Thoracic aorta (tissue), 2 donors: ENCODE data around the gene TSHZ2. TPM values are rescaled to one million over a fixed set of nuclear protein-coding genes. Genes with fewer than 3 reads are reported as not detected.

Experiments used
- ATAC-seq: fragments of 150-250 bp; one replicate; pipeline ENCODE4 v1.8.0; 2017; ENCODE audit warnings: low read depth; ENCODE audit not compliant: insufficient number of reproducible peaks, low FRiP score
- DNase-seq: peaks from one replicate; pipeline ENCODE4 v3.0.0-alpha.2; 2020; ENCODE audit warnings: low spot score
- H3K27ac ChIP-seq, 2 donors: fragments of 200-600 bp; sonication (generic); 1 replicate in 1 of 2; 2 replicates in 1 of 2; pipeline ENCODE4 v1.5.1; 2016; ENCODE audit warnings: mild to moderate bottlenecking in 2 of 2, moderate library complexity in 2 of 2
- H3K27me3 ChIP-seq: fragments of 200-600 bp; sonication (generic); replicated peaks from 2 replicates; pipeline ENCODE4 v1.6.0; 2016; ENCODE audit warnings: mild to moderate bottlenecking; ENCODE audit not compliant: insufficient read depth
- H3K36me3 ChIP-seq: fragments of 200-600 bp; sonication (generic); one replicate; pipeline ENCODE4 v1.5.1; 2016
- H3K4me1 ChIP-seq, 2 donors: fragments of 200-600 bp; sonication (generic); 1 replicate in 1 of 2; 2 replicates in 1 of 2; pipeline versions ENCODE4 v1.5.1 to v1.6.0; 2016; ENCODE audit warnings: low read depth in 2 of 2, mild to moderate bottlenecking in 1 of 2; ENCODE audit not compliant: control insufficient read depth in 1 of 2
- H3K4me3 ChIP-seq: fragments of 200-600 bp; sonication (generic); 2 replicates; pipeline ENCODE4 v1.5.1; 2016; ENCODE audit warnings: mild to moderate bottlenecking
- H3K9me3 ChIP-seq: fragments of 200-600 bp; sonication (generic); 2 replicates; pipeline ENCODE4 v1.5.1; 2016
- total RNA-seq, 2 donors: library from RNA; depleted of rRNA; stranded (reverse); fragments of >200 nt; gene quantifications; one replicate each; pipeline versions ENCODE4 v1.1.0 to v1.2.3, GENCODE V29; 2016
- TF ChIP-seq, protein P1 (sequence below): fragments of 200-600 bp; sonication (generic); IDR thresholded peaks from one replicate; pipeline ENCODE4 v1.5.1; 2019; ENCODE audit warnings: antibody characterized with exemption

Gene TSHZ2
- total RNA-seq, 2 donors from 2014 or later, result 8.4 to 32.6 TPM

- Histone ChIP-seq H3K27me3 (no peaks in the 10 kb centered on the region), H3K4me3 (no peak overlapping the region), H3K4me1 (no peaks in the 10 kb centered on the region), H3K27ac (no peak overlapping the region), H3K36me3 (no peaks in the 10 kb centered on the region), H3K9me3 (no peaks in the 10 kb centered on the region)
- ATAC-seq (no peak), DNase-seq (no peak)
- TF ChIP-seq, protein P1, sequence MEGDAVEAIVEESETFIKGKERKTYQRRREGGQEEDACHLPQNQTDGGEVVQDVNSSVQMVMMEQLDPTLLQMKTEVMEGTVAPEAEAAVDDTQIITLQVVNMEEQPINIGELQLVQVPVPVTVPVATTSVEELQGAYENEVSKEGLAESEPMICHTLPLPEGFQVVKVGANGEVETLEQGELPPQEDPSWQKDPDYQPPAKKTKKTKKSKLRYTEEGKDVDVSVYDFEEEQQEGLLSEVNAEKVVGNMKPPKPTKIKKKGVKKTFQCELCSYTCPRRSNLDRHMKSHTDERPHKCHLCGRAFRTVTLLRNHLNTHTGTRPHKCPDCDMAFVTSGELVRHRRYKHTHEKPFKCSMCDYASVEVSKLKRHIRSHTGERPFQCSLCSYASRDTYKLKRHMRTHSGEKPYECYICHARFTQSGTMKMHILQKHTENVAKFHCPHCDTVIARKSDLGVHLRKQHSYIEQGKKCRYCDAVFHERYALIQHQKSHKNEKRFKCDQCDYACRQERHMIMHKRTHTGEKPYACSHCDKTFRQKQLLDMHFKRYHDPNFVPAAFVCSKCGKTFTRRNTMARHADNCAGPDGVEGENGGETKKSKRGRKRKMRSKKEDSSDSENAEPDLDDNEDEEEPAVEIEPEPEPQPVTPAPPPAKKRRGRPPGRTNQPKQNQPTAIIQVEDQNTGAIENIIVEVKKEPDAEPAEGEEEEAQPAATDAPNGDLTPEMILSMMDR, result no peak
Observed at GRCh38 chr20:53371216-53371615, 399.1 kb downstream of the TSHZ2 start.

GRCh38 chr20:53376021-53376420 is 403.9 kb downstream of the TSHZ2 start:
- H3K27ac ChIP-seq, result no peak overlapping the region

DNA sequence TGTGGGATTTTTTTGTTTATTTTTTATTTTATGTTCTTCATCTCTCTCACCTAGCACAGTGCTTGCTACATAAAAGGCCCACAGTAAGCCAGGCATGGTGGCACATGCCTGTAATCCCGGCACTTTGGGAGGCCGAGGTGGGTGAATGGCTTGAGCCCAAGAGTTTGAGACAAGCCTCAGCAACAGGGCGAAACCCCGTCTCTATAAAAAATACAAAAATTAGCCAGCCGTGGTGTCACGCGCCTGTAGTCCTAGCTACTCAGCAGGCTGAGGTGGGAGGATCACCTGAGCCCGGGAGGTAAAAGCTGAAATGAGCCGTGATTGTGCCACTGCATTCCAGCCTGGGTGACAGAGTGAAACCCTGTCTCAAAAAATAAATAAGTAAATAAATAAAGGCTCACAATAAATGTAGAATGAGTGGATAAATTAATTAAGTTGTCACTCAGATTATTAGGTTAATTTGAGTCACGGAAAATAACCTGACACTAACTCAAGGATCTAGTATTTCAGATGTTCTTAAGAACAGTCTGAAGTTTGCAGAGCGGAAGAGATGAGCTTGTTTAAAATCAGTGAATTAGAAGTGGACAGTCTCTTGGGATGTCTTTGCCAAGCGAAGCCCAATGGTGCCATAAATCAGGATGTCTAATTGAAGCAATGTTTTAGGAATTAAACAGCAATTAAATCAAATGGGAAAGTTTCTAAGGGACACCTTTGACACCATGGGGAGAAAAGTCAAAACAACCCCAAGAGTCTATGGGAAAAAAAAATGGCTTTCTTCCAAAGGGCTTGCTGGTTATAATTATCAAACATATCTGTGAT is 407.1 kb downstream of the TSHZ2 start:
- Histone ChIP-seq H3K27ac (no peak overlapping the region), H3K9me3 (no peaks in the 10 kb centered on the region), H3K4me3 (no peak overlapping the region), H3K36me3 (no peaks in the 10 kb centered on the region), H3K4me1 (no peaks in the 10 kb centered on the region), H3K27me3 (no peaks in the 10 kb centered on the region)
- ATAC-seq (no peak), DNase-seq (no peak)
- TF ChIP-seq, protein P1, result no peak

More at GRCh38 chr20:53376021-53376420, 403.9 kb downstream of the TSHZ2 start:
- Histone ChIP-seq H3K27me3 (no peaks in the 10 kb centered on the region), H3K36me3 (no peaks in the 10 kb centered on the region), H3K9me3 (no peaks in the 10 kb centered on the region), H3K4me1 (no peaks in the 10 kb centered on the region), H3K4me3 (no peak overlapping the region)
- DNase-seq, result no peak
- ATAC-seq, result no peak
- TF ChIP-seq, protein P1, result no peak

DNA sequence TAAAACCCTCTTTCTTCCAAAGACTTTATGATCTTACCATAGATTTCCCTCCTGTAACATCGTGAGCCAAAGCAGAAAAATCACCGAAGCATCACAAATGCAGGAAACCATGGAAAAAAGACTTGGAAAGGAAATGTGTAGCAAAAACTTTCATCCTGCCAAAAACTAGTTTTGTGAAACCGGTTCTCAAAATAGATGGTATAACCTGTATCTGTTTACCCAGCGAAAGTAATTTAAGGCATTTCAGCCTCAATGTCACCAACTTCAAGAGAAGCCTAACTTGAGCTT is 407.6 kb downstream of the TSHZ2 start:
- no peak overlapping the region for H3K27ac ChIP-seq
- no peaks in the 10 kb centered on the region for H3K4me1 ChIP-seq
- H3K4me3 ChIP-seq, result no peak overlapping the region
- DNase-seq (no peak), ATAC-seq (no peak)
- TF ChIP-seq, protein P1, result no peak
- no peaks in the 10 kb centered on the region for H3K9me3 ChIP-seq
- H3K27me3 ChIP-seq, result no peaks in the 10 kb centered on the region
- no peaks in the 10 kb centered on the region for H3K36me3 ChIP-seq

DNA sequence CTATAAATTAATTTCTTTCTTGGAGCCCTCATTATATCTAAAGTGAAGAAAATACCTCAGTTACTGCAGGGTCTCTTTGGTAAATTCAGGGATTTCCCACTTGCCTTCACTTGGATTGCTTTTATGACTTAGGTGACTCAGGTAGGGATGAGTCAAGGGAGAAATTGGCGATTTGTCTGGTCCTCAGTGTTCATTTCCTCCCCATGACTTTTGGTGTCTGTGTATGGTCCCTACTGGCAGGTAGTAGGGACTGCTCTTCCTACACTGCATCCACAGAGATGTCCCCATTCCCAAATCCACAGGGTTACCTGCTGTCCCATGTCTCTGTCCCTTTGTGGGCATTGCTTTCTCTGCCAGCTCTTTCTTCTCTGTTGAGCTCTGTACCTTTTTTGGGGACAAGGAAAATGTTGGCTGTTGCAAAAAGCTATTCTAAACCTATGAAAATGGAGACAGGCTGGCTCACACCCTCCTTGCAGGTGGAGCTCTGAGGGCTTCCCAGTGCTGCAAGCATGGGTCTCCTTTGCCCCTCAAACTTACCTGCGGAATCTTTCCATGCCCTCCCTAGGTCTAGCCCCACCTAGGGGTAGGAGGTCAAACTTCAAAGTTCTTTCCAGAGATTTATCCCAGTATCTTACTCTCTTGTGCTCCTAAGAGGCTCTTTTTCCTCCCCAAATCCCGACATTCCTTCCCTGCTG is 409.6 kb downstream of the TSHZ2 start:
- Histone ChIP-seq H3K9me3 (no peaks in the 10 kb centered on the region), H3K27ac (no peak overlapping the region), H3K4me1 (no peaks in the 10 kb centered on the region), H3K27me3 (no peaks in the 10 kb centered on the region), H3K4me3 (no peak overlapping the region), H3K36me3 (no peaks in the 10 kb centered on the region)
- TF ChIP-seq, protein P1, result no peak
- ATAC-seq (no peak), DNase-seq (no peak)
